ENCODE data around the gene NRXN3.

Gene NRXN3

GRCh38 chr14:79631276-79631675, 1461.1 kb downstream of the NRXN3 start:
- TF ChIP-seq JUND (IDR thresholded peaks at IDR 0.05; ENCODE audit: low read depth), result no peak
- no peak for DNase-seq (ENCODE audit: low read depth in 1 of 2, low spot score in 1 of 2)
- in situ Hi-C loops (cut with HindIII; ENCODE audit: low pct_unique_long_range_greater_than_20kb, low sequenced_read_pairs), result no loop called here

GRCh38 chr14:79638672-79639266, 1468.6 kb downstream of the NRXN3 start:
- no peak for TF ChIP-seq JUND (IDR thresholded peaks at IDR 0.05; ENCODE audit: low read depth)
- DNase-seq (ENCODE audit: low read depth in 1 of 2, low spot score in 1 of 2), result no peak
- in situ Hi-C loops (cut with HindIII; ENCODE audit: low pct_unique_long_range_greater_than_20kb, low sequenced_read_pairs), result no loop called here

- DNase-seq (ENCODE audit: low read depth in 1 of 2, low spot score in 1 of 2), result no peak
- in situ Hi-C loops (cut with HindIII; ENCODE audit: low pct_unique_long_range_greater_than_20kb, low sequenced_read_pairs), result no loop called here
- no peak for TF ChIP-seq JUND (IDR thresholded peaks at IDR 0.05; ENCODE audit: low read depth)
Measured at GRCh38 chr14:79639613-79640012, 1469.4 kb downstream of the NRXN3 start.

- no peak for DNase-seq (ENCODE audit: low read depth in 1 of 2, low spot score in 1 of 2)
- in situ Hi-C loops (cut with HindIII; ENCODE audit: low pct_unique_long_range_greater_than_20kb, low sequenced_read_pairs), result no loop called here
- no peak for TF ChIP-seq JUND (IDR thresholded peaks at IDR 0.05; ENCODE audit: low read depth)
Measured at GRCh38 chr14:79641371-79641770, 1471.2 kb downstream of the NRXN3 start.

- DNase-seq (ENCODE audit: low read depth in 1 of 2, low spot score in 1 of 2), result no peak
- TF ChIP-seq JUND (IDR thresholded peaks at IDR 0.05; ENCODE audit: low read depth), result no peak
- in situ Hi-C loops (cut with HindIII; ENCODE audit: low pct_unique_long_range_greater_than_20kb, low sequenced_read_pairs), result no loop called here
Measured at GRCh38 chr14:79643132-79643531, 1473.0 kb downstream of the NRXN3 start.

- TF ChIP-seq JUND (IDR thresholded peaks at IDR 0.05; ENCODE audit: low read depth), result no peak
- no peak for DNase-seq (ENCODE audit: low read depth in 1 of 2, low spot score in 1 of 2)
- in situ Hi-C loops (cut with HindIII; ENCODE audit: low pct_unique_long_range_greater_than_20kb, low sequenced_read_pairs), result no loop called here
Measured at GRCh38 chr14:79645753-79646362, 1475.7 kb downstream of the NRXN3 start.

- no peak for TF ChIP-seq JUND (IDR thresholded peaks at IDR 0.05; ENCODE audit: low read depth)
- DNase-seq (ENCODE audit: low read depth in 1 of 2, low spot score in 1 of 2), result no peak
- in situ Hi-C loops (cut with HindIII; ENCODE audit: low pct_unique_long_range_greater_than_20kb, low sequenced_read_pairs), result no loop called here
Measured at GRCh38 chr14:79649856-79650255, 1479.7 kb downstream of the NRXN3 start.

- in situ Hi-C loops (cut with HindIII; ENCODE audit: low pct_unique_long_range_greater_than_20kb, low sequenced_read_pairs), result no loop called here
- no peak for TF ChIP-seq JUND (IDR thresholded peaks at IDR 0.05; ENCODE audit: low read depth)
- DNase-seq (ENCODE audit: low read depth in 1 of 2, low spot score in 1 of 2), result no peak
Measured at GRCh38 chr14:79652513-79653307, 1482.5 kb downstream of the NRXN3 start.

GRCh38 chr14:79656056-79656455, 1485.9 kb downstream of the NRXN3 start:
- no peak for DNase-seq (ENCODE audit: low read depth in 1 of 2, low spot score in 1 of 2)
- in situ Hi-C loops (cut with HindIII; ENCODE audit: low pct_unique_long_range_greater_than_20kb, low sequenced_read_pairs), result no loop called here
- no peak for TF ChIP-seq JUND (IDR thresholded peaks at IDR 0.05; ENCODE audit: low read depth)

- no peak for TF ChIP-seq JUND (IDR thresholded peaks at IDR 0.05; ENCODE audit: low read depth)
- in situ Hi-C loops (cut with HindIII; ENCODE audit: low pct_unique_long_range_greater_than_20kb, low sequenced_read_pairs), result no loop called here
- no peak for DNase-seq (ENCODE audit: low read depth in 1 of 2, low spot score in 1 of 2)
Measured at GRCh38 chr14:79656496-79656895, 1486.3 kb downstream of the NRXN3 start.

- DNase-seq (ENCODE audit: low read depth in 1 of 2, low spot score in 1 of 2), result no peak
- no peak for TF ChIP-seq JUND (IDR thresholded peaks at IDR 0.05; ENCODE audit: low read depth)
- in situ Hi-C loops (cut with HindIII; ENCODE audit: low pct_unique_long_range_greater_than_20kb, low sequenced_read_pairs), result no loop called here
Measured at GRCh38 chr14:79658221-79658620, 1488.0 kb downstream of the NRXN3 start.

GRCh38 chr14:79658769-79659168, 1488.6 kb downstream of the NRXN3 start:
- no peak for TF ChIP-seq JUND (IDR thresholded peaks at IDR 0.05; ENCODE audit: low read depth)
- no peak for DNase-seq (ENCODE audit: low read depth in 1 of 2, low spot score in 1 of 2)
- in situ Hi-C loops (cut with HindIII; ENCODE audit: low pct_unique_long_range_greater_than_20kb, low sequenced_read_pairs), result no loop called here

Measured in T47D (cell line).